Measurements from ENCODE around the gene LSMEM2.

- TF ChIP-seq CTCF (IDR thresholded peaks at IDR 0.05), result no peak
- no peak for TF ChIP-seq POLR2A (IDR thresholded peaks at IDR 0.05)
These were observed 47.3 kb upstream of the LSMEM2 start for GRCh38 chr3:50231581-50231980.

Measured in uterus (tissue), 2 donors.